Keratinocyte (primary cell): ENCODE results near the gene SPAG16. TPM values are rescaled to one million over a fixed set of nuclear protein-coding genes. Genes with fewer than 3 reads are reported as not detected.

Experiments used
- DNase-seq: peaks from one replicate; pipeline ENCODE4 v3.0.0-alpha.2; 2011; ENCODE audit warnings: low read depth, missing footprints, low spot score
- FAIRE-seq: peaks from 2 replicates; lab custom pipeline; 2011; peaks lifted over from hg19 to GRCh38; lab: Jason Lieb, UNC
- H2AFZ ChIP-seq: 2 replicates; pipeline ENCODE4 v1.6.0; 2012; ENCODE audit warnings: low read length, control low read depth, inconsistent platforms; ENCODE audit not compliant: control insufficient read depth
- H3K27ac ChIP-seq: 2 replicates; pipeline ENCODE4 v1.5.1; 2011; ENCODE audit warnings: low read length; ENCODE audit not compliant: control insufficient read depth, insufficient read depth
- H3K27me3 ChIP-seq: 3 replicates; pipeline ENCODE4 v1.6.0; 2011; ENCODE audit warnings: low read length; ENCODE audit not compliant: control insufficient read depth, insufficient read depth; ENCODE audit errors: extremely low read depth
- H3K36me3 ChIP-seq, 2 experiments: 2 replicates in 1 of 2; 3 replicates in 1 of 2; pipeline ENCODE4 v1.5.1; 2011; ENCODE audit warnings: low read length in 2 of 2, mild to moderate bottlenecking in 1 of 2; ENCODE audit not compliant: control insufficient read depth in 2 of 2, insufficient read depth in 2 of 2; ENCODE audit errors: extremely low read depth in 1 of 2
- H3K4me1 ChIP-seq: 3 replicates; pipeline ENCODE4 v1.5.1; 2011; ENCODE audit warnings: low read length; ENCODE audit not compliant: control insufficient read depth, insufficient read depth; ENCODE audit errors: extremely low read depth
- H3K4me2 ChIP-seq: 3 replicates; pipeline ENCODE4 v1.6.0; 2011; ENCODE audit warnings: low read depth, low read length; ENCODE audit not compliant: control insufficient read depth, insufficient read depth; ENCODE audit errors: extremely low read depth
- H3K4me3 ChIP-seq, 3 experiments: fragments of 200-600 bp in 1 of 3; sonication (generic) in 1 of 3; 2 replicates in 2 of 3; 3 replicates in 1 of 3; pipeline ENCODE4 v1.5.1; 2011 to 2016; ENCODE audit warnings: low read length in 3 of 3, mild to moderate bottlenecking in 3 of 3, control low read depth in 2 of 3, inconsistent platforms in 1 of 3, low read depth in 1 of 3, mixed read lengths in 1 of 3, mixed run types in 1 of 3, moderate library complexity in 1 of 3; ENCODE audit not compliant: control insufficient read depth in 2 of 3, insufficient read depth in 2 of 3; ENCODE audit errors: extremely low read depth in 1 of 3
- H3K79me2 ChIP-seq: 2 replicates; pipeline ENCODE4 v1.6.0; 2012; ENCODE audit warnings: low read length; ENCODE audit not compliant: control insufficient read depth, insufficient read depth
- H3K9ac ChIP-seq: 3 replicates; pipeline ENCODE4 v1.6.0; 2011; ENCODE audit warnings: low read length; ENCODE audit not compliant: control insufficient read depth, insufficient read depth; ENCODE audit errors: extremely low read depth
- H3K9me1 ChIP-seq: 3 replicates; pipeline ENCODE4 v1.6.0; 2011; ENCODE audit warnings: low read length; ENCODE audit not compliant: control insufficient read depth, insufficient read depth; ENCODE audit errors: extremely low read depth
- H3K9me3 ChIP-seq: 2 replicates; pipeline ENCODE4 v1.5.1; 2012; ENCODE audit warnings: low read depth, low read length; ENCODE audit not compliant: control insufficient read depth
- H4K20me1 ChIP-seq: 3 replicates; pipeline ENCODE4 v1.6.0; 2011; ENCODE audit warnings: low read length; ENCODE audit not compliant: control insufficient read depth, insufficient read depth; ENCODE audit errors: extremely low read depth
- EZH2 ChIP-seq: IDR thresholded peaks from one replicate; pipeline ENCODE4 v1.6.1; 2012; ENCODE audit warnings: inconsistent platforms, mild to moderate bottlenecking, low read length, moderate library complexity
- dilution Hi-C: fragments of 300-500 bp; cut with MboI; formaldehyde crosslinking; loops from one replicate; pipeline ENCODE4 v1.7.0; 2020; ENCODE audit warnings: low sequenced_read_pairs; ENCODE audit not compliant: extremely low pct_ligation_motif_present
- polyA plus RNA-seq, 5 experiments: library from polyadenylated mRNA; depleted of rRNA in 3 of 5; stranded (reverse) in 3 of 5; stranded (forward) in 1 of 5; unstranded in 1 of 5; fragments of >200 nt; gene quantifications; 1 replicate in 1 of 5; 2 replicates in 3 of 5; 3 replicates in 1 of 5; pipeline versions ENCODE4 v1.2.1 to v1.2.3, GENCODE V29; 2011 to 2012; ENCODE audit warnings: missing spikeins in 2 of 5, low read depth in 1 of 5, low replicate concordance in 1 of 5
- TF ChIP-seq, protein P1 (sequence below), 3 experiments: IDR thresholded peaks in 1 of 3; conservative IDR thresholded peaks in 1 of 3; optimal IDR thresholded peaks in 1 of 3; 2 replicates in 2 of 3; 3 replicates in 1 of 3; pipeline versions ENCODE3 to v1.5.1; 2011; ENCODE audit warnings: low read length in 3 of 3, mild to moderate bottlenecking in 3 of 3, moderate library complexity in 2 of 3, control low read depth in 1 of 3, inconsistent platforms in 1 of 3; ENCODE audit not compliant: insufficient read depth in 2 of 3; ENCODE audit errors: extremely low read depth in 1 of 3

The SPAG16 gene
- polyA plus RNA-seq, 1 donor (not counting 4 experiments of a cell fraction or from before 2014, with no cell fraction given) = 19.6 TPM

DNA sequence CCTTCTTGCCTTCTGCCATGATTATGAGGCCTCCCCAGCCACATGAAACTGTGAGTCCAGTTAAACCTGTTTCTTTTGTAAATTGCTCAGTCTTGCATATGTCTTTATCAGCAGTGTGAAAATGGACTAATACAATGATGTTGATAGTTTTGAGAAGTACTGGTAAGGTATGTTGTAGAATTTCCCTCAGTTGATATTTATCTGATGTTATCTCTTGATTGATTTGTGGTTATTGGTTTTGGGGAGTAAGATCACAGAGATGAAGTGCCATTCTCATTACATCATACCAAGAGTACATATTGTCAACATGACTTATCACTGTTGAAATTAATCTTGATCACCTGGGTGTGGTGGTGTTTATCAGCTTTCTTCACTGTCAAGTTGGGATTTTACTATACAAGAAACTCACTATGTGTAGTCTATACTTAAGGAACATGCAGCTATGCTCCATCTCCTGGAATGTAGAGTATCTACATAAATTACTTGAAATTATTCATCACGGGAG is 5.1 kb upstream of the SPAG16 start:
- Histone ChIP-seq H4K20me1 (no peaks in the 10 kb centered on the region), H3K27me3 (no peaks in the 10 kb centered on the region), H2AFZ (no peak overlapping the region), H3K4me3 (no peak overlapping the region), H3K4me2 (no peak overlapping the region), H3K36me3 (no peaks in the 10 kb centered on the region), H3K27ac (no peak overlapping the region), H3K9me1 (no peaks in the 10 kb centered on the region), H3K9ac (no peak overlapping the region), H3K4me1 (peaks cover 5% of the 10 kb centered on the region), H3K9me3 (peaks cover 2% of the 10 kb centered on the region), H3K79me2 (no peaks in the 10 kb centered on the region)
- no peak for FAIRE-seq
- dilution Hi-C loops = no loop called here
- no peak for DNase-seq
- TF ChIP-seq, protein P1, sequence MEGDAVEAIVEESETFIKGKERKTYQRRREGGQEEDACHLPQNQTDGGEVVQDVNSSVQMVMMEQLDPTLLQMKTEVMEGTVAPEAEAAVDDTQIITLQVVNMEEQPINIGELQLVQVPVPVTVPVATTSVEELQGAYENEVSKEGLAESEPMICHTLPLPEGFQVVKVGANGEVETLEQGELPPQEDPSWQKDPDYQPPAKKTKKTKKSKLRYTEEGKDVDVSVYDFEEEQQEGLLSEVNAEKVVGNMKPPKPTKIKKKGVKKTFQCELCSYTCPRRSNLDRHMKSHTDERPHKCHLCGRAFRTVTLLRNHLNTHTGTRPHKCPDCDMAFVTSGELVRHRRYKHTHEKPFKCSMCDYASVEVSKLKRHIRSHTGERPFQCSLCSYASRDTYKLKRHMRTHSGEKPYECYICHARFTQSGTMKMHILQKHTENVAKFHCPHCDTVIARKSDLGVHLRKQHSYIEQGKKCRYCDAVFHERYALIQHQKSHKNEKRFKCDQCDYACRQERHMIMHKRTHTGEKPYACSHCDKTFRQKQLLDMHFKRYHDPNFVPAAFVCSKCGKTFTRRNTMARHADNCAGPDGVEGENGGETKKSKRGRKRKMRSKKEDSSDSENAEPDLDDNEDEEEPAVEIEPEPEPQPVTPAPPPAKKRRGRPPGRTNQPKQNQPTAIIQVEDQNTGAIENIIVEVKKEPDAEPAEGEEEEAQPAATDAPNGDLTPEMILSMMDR (optimal IDR thresholded peaks at IDR 0.05 in 1 of 3, IDR thresholded peaks at IDR 0.05 in 1 of 3, conservative IDR thresholded peaks at IDR 0.05 in 1 of 3; ENCODE audit: extremely low read depth in 1 of 3, insufficient read depth in 2 of 3, low read length in 3 of 3) = no peak
- TF ChIP-seq EZH2 = no peak

- Histone ChIP-seq H2AFZ (no peak overlapping the region), H3K4me1 (peaks cover 6% of the 10 kb centered on the region), H3K79me2 (peaks cover 3% of the 10 kb centered on the region), H3K4me2 (no peak overlapping the region), H4K20me1 (no peaks in the 10 kb centered on the region), H3K27me3 (no peaks in the 10 kb centered on the region), H3K9me1 (no peaks in the 10 kb centered on the region), H3K36me3 (no peaks in the 10 kb centered on the region), H3K9ac (no peak overlapping the region), H3K4me3 (no peak overlapping the region), H3K27ac (no peak overlapping the region), H3K9me3 (peaks cover 2% of the 10 kb centered on the region)
- DNase-seq = no peak
- dilution Hi-C loops = no loop called here
- TF ChIP-seq, protein P1 (optimal IDR thresholded peaks at IDR 0.05 in 1 of 3, IDR thresholded peaks at IDR 0.05 in 1 of 3, conservative IDR thresholded peaks at IDR 0.05 in 1 of 3; ENCODE audit: extremely low read depth in 1 of 3, insufficient read depth in 2 of 3, low read length in 3 of 3) = no peak
- no peak for TF ChIP-seq EZH2
- no peak for FAIRE-seq
These were observed 4.3 kb upstream of the SPAG16 start for GRCh38 chr2:213279971-213280370.
